Pons (tissue), 1 donor: ENCODE data around the gene GALNT2.

ENCODE experiments used
- DNase-seq: peaks from one replicate; pipeline ENCODE4 v3.0.0-alpha.2; 2016; ENCODE audit warnings: low spot score

GALNT2 gene

GRCh38 chr1:230163719-230164118 is 96.7 kb downstream of the GALNT2 start:
- no peak for DNase-seq

- DNase-seq: no peak
These were observed 98.5 kb downstream of the GALNT2 start for GRCh38 chr1:230165536-230165935.

GRCh38 chr1:230166366-230167132 is 99.5 kb downstream of the GALNT2 start:
- DNase-seq: no peak

DNA sequence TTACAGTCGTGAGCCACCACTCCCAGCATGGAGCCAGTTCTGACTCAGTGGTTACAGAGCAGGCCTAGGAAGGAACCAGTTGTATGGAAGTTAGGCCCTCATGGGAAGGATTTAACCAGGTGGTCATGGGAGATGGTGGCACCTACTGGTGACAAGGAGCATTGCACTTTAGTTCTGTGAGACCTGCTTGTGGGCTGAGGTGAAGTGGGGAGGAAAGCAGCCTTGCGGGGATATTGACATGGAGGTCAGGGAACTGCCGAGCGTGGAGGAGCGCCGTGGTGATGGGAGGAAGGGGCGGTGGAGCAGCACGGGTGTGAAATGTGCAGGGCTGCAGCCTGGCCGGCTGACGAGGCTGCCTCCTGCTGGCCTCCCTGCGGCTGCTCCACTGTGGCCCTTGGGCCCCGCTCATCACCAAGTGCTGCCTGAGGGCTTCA is 100.4 kb downstream of the GALNT2 start:
- DNase-seq: no peak

DNA sequence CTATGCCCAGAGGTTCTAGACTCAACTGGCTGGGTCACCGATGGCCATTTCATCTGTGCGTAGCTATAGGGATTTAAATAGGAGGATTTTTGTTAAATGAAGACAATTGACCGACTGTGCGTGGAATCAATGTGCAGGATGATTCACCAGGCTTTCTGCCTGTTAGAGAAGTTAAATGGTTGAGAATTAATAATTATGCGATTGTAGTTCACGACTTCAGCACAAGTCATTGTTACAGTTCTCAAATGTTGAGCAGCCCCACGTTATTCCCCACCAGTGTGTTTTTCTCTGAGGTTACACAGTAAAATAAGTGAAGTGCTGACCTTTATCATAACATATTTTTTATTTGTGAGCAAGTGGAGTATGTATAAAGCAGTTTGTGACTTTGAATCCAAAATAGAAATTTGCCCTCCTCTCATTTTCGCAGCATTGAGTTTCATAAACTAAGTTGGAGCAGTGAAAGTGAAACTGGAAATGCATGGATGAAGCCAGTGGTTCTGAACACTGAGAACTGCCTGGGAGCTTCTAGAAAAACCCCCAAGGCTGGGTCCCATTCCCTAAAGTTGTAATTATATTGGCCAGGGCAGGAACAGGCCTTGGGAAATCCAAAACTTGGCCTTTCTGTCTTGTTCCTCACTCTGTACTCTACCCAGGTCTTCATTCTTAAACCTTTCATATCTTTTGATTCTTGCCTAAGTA is 102.6 kb downstream of the GALNT2 start:
- DNase-seq: peak; percentile 83

DNA sequence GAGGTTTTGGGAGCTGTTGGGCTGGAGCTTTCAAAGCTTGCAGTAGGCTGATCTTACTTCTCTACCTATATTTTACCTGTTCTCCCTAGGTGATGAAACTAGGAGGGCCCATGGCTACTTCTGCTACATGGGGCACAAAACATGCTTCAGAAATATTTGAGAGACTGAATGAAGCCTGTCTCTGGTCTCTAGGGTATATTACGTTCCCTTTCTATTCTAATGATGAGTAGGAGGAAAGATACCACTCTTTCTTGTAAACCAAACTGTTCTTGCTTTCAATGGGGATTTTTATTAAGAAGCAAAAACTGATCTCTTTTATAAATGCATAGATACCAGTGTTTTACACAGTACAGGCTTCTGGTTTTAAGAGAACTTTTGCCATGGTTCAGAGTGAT is 103.1 kb downstream of the GALNT2 start:
- no peak for DNase-seq

DNA sequence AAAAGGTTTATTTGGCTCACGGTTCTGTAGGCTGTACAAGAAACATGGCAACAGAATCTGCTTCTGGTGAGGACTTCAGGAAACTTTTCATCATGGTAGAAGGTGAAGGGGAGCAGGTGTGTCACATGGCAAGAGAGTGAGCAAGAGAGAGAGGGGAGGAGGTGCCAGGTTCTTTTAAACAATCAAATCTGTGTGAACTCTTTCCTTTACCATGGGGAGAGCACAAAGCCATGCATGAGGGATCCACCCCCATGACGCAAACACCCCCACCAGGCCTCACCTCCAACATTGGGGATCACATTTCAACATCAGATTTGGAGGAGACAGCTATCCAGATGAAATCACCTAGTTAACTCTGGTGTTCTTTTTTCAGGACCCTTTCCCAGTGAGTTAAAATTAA is 103.6 kb downstream of the GALNT2 start:
- DNase-seq: no peak

DNA sequence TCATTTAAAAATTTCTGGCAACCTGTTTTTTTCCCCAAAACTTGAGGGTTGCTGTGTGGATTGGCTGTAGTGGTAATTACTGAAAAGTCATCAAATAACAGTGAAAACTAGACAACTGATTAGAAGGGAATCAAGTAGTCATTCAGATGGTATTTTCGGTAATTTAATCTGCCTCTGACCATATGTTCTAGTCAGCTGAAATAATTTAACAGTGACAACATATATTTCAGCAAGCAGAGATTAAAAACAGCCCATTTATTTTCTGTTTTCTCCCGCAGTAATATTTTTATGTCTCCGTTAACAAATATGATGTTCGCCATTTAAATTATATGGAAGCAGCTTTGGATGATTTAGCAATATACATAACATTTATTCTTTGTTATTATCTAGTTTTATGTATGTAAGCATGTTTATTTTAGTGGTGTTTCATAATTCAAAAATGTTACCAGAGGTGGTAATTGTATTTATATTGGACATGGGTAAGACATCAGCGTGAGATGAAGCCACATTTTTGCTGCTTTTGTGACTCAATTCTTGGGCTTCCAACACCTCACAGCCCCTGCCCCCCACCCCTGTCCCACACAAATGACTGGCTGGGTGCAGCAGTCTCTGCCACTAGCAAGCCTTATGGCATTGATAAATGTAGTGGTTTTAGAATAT is 104.4 kb downstream of the GALNT2 start:
- no peak for DNase-seq

DNA sequence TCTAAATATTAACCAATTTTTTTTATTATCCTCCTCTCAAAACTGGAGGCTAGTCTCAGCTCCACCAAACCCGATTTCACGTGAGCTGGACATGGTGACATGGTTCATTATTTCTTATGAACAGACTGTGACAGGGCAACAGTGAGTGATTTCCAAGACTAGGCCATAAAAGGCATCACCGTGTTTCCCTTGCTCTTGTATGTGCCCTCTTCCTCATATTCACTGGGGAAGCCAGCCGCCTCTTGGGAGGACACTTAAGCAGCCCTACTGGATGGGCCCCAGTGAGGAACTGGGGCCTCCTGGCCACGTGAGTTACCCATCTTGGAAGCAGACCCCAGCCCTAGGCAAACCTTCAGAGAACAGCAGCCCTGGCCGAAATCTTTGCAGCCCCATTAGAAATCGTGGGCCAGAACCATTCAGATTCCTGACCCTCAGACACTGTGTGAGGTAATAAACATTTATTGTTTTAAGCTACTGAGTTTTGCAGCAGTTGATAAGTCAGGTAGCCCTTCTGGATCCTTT is 105.0 kb downstream of the GALNT2 start:
- no peak for DNase-seq

DNA sequence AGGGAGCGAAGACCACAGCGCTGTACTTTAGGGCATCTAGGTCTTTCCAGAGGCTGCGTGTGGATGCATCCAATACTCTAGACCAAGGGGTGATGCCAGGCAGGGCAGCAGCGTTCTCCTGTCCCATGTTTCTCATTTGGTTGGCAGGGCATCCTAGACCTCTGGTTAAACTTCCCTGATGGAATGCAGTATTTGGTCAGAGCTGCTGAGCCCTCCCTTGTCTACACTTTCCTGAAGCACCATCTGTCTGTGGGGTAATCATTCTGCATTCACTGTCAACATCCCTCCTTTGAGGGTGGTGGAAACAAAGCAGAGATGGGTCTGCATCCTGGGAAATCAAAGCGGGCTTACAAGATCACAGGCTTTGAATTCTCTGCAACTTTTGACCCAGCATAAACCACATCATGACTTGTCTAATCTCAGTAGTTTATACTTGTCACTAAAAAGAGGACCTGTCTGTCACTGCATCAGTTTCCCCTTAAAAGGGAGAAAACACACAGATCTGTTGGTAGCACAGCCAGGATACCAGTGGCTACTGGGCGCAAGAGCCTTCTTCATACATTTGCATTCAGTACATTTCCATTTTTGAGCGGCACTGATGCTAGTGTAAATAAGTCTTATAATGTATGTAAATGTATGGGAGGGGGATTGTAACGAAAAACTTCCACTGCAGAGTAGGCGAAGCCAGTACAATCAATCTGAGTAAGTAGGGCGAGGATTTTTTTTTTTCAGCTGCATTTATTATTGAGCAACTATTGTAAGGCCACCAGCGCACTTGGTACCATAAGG is 106.3 kb downstream of the GALNT2 start:
- no peak for DNase-seq

GRCh38 chr1:230174041-230174440 is 107.0 kb downstream of the GALNT2 start:
- no peak for DNase-seq

DNA sequence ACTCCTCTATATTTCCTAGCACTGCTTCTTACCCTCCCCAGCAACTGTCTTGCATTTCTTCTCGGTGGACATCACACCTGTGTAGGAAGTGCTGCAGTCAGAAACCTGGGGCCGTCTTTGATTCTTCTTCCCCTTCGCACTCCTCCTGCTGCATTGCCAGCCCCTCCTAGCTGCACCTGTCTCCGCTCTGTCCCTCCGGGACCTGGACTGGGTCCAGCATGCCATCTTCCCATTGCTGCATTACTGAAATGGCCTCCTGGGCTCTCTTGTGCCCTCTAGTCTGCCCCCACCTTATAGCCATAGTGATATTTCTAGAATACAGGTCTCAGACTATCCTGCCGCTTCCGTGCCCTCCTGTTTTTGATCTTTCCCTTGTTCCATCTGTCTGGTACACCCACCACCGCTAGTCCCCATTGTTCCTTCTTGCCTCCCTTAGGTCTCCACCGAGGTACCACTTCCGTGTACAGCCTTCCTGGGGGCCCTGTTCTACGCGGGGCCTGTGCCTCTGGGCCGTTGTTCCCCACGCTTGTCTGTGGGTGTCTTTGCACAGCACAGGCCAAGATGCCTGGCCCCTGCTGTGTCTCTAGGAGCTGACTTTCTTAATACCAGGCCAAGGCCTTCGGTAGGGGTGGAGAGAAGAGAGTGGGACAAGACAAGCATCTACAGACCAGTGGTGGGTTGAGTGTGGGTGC is 107.6 kb downstream of the GALNT2 start:
- no peak for DNase-seq

- DNase-seq: no peak
These were observed 108.2 kb downstream of the GALNT2 start for GRCh38 chr1:230175163-230175747.

DNA sequence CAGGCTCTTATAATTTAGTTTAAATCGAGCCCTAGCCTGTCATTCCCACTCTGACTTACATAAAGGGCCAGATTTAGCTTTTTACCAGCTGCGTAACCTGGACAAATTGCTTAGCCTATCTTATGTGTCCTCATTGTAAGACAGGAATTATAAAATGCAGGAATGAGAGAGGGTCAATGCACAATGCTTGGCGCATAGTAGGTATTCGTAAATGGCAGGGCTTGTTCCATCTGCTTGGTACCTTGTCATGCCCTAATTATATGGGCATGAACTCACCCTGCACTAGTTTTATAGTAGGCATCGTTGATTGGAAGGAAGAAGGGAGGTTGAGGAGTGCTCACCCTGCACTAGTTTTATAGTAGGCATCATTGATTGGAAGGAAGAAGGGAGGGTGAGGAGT is 108.8 kb downstream of the GALNT2 start:
- DNase-seq: no peak

DNA sequence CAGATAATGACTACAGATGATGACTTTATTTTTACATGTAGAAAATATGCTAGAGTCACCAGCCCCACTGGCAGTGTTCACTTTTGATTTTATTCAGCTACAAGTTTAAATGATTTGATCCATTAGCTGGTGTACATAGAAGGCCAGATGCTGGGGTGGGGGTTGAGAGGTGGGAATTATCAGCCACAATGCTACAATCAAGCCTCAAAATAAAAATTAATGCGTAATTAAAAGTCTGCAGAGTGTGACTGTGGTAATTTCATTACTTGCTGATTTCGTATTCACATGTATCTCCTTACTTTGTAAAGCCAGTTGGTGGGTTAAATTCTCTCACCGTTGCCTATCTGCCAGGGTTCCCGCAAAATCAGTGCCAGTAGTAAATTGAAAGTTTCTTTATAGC is 109.3 kb downstream of the GALNT2 start:
- DNase-seq: no peak

GRCh38 chr1:230176871-230177411 is 109.9 kb downstream of the GALNT2 start:
- DNase-seq: peak; percentile 70

DNA sequence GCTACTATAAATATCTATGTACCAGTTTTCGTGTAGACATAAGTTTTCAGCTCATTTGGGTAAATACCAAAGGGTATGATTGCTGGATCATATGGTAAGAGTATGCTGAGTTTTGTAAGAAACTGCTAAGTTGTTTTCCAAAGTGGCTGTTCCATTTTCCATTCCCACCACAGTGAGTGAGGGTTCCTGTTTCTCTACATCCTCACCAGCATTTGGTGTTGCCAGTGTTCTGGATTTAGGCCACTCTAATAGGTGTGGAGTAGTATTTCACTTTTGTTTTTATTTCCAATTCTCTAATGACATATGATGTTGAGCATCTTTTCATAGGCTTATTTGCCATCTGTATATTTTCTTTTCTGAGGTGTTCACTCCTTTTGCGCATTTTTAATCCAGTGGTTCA is 112.2 kb downstream of the GALNT2 start:
- no peak for DNase-seq

DNA sequence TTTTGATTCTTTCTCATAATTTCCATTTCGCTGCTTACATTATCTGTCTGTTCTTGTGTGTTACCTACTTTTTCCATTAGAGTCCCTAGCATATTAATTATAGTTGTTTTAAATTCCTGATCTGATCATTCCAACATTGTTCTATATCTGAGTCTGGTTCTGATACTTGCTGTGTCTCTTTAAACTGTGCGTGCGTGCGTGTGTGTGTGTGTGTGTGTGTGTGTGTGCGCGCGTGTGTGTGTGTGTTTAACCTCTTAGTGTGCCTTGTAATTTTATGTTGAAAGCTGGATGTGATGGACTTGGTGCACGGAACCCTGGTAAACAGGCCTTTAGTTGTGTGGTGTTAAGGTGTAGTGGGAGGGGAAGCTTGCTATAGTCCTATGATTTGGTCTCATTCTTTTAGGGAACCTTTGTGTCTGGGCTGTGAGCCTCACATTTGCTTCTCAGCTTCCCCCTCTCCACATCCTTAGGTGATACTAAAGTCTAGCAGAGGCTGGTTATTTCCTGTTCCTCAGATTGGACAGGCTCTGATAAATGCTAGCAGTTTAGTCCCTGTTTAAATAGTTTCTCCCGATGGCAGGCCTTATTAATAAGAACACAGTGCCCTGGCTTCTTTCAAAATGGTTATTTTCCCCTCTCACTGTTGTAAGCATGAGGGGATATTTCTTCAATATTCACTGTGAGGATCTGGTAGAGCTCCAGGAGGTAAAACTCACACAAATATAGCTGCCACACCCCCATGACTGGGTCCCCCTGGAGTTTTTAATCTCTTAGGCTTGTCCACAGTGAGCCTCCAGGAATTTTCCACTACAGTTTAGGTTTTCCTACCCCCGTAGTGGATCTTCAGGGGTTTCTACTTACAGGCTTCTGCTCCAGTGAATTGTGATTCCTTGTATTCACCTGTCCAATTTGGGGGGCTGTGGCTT is 118.3 kb downstream of the GALNT2 start:
- DNase-seq: no peak

DNA sequence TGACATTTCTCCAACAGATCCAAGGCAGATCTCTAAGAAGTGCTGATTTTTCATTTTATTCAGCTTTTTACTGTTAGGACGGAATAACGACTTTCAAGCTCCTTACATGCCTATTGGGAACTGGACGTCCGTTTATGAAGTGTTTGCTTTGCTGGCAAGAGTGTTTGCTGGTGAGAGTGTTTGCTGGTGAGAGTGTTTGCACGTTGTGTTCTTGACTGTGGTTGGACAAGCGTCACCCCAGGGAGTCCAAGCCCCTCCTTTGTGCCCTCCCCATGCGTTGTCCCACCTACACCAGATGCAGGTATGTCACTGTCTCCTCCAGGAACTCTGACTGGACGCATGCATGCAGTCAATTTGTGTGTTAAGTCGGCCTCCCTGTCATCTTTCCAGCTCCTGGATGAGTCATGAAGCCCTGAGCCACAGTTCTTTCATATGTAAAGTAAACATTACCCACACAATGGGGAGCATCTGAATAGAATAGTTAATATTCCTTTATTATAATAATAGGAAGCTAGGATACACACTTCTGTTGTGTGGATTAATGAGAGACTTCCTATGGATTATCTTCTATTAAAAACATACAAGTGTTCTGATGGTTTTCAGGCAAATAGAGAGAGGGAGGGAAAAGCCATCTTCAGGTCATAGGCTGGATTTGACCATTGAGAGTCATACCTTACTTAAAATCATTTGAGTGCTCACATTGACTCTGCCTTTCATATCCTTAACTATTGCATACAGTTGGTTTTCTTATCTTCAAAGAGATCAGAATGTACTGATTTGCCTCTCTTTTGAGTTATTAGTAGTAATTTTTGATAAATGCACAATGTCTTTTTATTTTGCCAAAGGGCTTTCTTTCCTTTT is 119.2 kb downstream of the GALNT2 start:
- DNase-seq: no peak
